GM19240 (cell line): ENCODE results near the gene AVEN.
"Not testable (repeated sequence)": the region's sequence is repeated elsewhere in the genome, so short reads cannot be mapped to it uniquely, and the experiment has no call there.

Source experiments
- DNase-seq: peaks from one replicate; pipeline ENCODE4 v3.0.0; 2011; ENCODE audit warnings: low spot score; ENCODE audit not compliant: insufficient read length

The AVEN gene

GRCh38 chr15:34043391-34043790, 4.4 kb upstream of the AVEN start:
- no peak for DNase-seq

GRCh38 chr15:34039790-34040113, 748 bp upstream of the AVEN start:
- no peak for DNase-seq

GRCh38 chr15:34038023-34038870, 757 bp downstream of the AVEN start:
- DNase-seq: peak; percentile 59

- no peak for DNase-seq
These were observed 6.8 kb downstream of the AVEN start for GRCh38 chr15:34031987-34032760.

- DNase-seq: no peak
These were observed 11.4 kb downstream of the AVEN start for GRCh38 chr15:34027606-34028005.

- no peak for DNase-seq
These were observed 13.8 kb downstream of the AVEN start for GRCh38 chr15:34025252-34025651.

- DNase-seq: no peak
These were observed 15.1 kb downstream of the AVEN start for GRCh38 chr15:34023907-34024306.

GRCh38 chr15:34019369-34019990, 19.5 kb downstream of the AVEN start:
- no peak for DNase-seq

- not testable (repeated sequence) for DNase-seq
These were observed 20.3 kb downstream of the AVEN start for GRCh38 chr15:34018738-34019137.

- DNase-seq: no peak
These were observed 20.9 kb downstream of the AVEN start for GRCh38 chr15:34018021-34018645.

- no peak for DNase-seq
These were observed 24.4 kb downstream of the AVEN start for GRCh38 chr15:34014556-34014955.

- DNase-seq: no peak
These were observed 25.3 kb downstream of the AVEN start for GRCh38 chr15:34013746-34014145.

GRCh38 chr15:34012461-34013028, 26.5 kb downstream of the AVEN start:
- no peak for DNase-seq

GRCh38 chr15:34011481-34011880, 27.5 kb downstream of the AVEN start:
- no peak for DNase-seq

GRCh38 chr15:34010921-34011320, 28.1 kb downstream of the AVEN start:
- no peak for DNase-seq

- no peak for DNase-seq
These were observed 29.3 kb downstream of the AVEN start for GRCh38 chr15:34009656-34010055.

- DNase-seq: no peak
These were observed 32.6 kb downstream of the AVEN start for GRCh38 chr15:34006381-34006780.

GRCh38 chr15:34001536-34001935, 37.5 kb downstream of the AVEN start:
- DNase-seq: no peak

- DNase-seq: not testable (repeated sequence)
These were observed 43.3 kb downstream of the AVEN start for GRCh38 chr15:33995666-33996065.

GRCh38 chr15:33994005-33994615, 44.9 kb downstream of the AVEN start:
- no peak for DNase-seq

- DNase-seq: no peak
These were observed 50.6 kb downstream of the AVEN start for GRCh38 chr15:33988384-33988783.
